NCI-H146 (cell line): ENCODE data around the gene CACYBP.
A peak's percentile ranks its signal among the peaks of the same experiment; 100 is the strongest.
"Not testable (repeated sequence)": the region's sequence is repeated elsewhere in the genome, so short reads cannot be mapped to it uniquely, and the experiment has no call there.

Source experiments
- DNase-seq: peaks from one replicate; lab custom pipeline; 2025; lab: John Stamatoyannopoulos, UW

CACYBP gene

GRCh38 chr1:175009532-175009931, 9.8 kb downstream of the CACYBP start:
- no peak for DNase-seq

- no peak for DNase-seq
These were observed 13.7 kb downstream of the CACYBP start for GRCh38 chr1:175013445-175013844.

- no peak for DNase-seq
These were observed 15.5 kb downstream of the CACYBP start for GRCh38 chr1:175015243-175015642.

GRCh38 chr1:175019524-175019923, 19.8 kb downstream of the CACYBP start:
- DNase-seq: no peak

GRCh38 chr1:175023043-175023921, 23.5 kb downstream of the CACYBP start, which contains the start of gene MRPS14:
MRPS14 (minus strand) TSS chr1:175023425; CDS start chr1:175023408, 17 bp downstream.
- DNase-seq: peak; percentile 98

GRCh38 chr1:175023922-175024242, 24.1 kb downstream of the CACYBP start:
- DNase-seq: not testable (repeated sequence)

GRCh38 chr1:175024773-175025172, 25.0 kb downstream of the CACYBP start:
- DNase-seq: no peak

- peak; percentile 75 for DNase-seq
These were observed 34.2 kb downstream of the CACYBP start for GRCh38 chr1:175033953-175034352.

GRCh38 chr1:175034775-175035174, 35.0 kb downstream of the CACYBP start:
- no peak for DNase-seq

GRCh38 chr1:175035865-175036264, 36.1 kb downstream of the CACYBP start:
- DNase-seq: no peak

GRCh38 chr1:175036476-175036875, 36.7 kb downstream of the CACYBP start:
- no peak for DNase-seq

- no peak for DNase-seq
These were observed 37.7 kb downstream of the CACYBP start for GRCh38 chr1:175037416-175037815.

- peak; percentile 27 for DNase-seq
These were observed 40.7 kb downstream of the CACYBP start for GRCh38 chr1:175040324-175040879.

GRCh38 chr1:175042650-175043049, 42.9 kb downstream of the CACYBP start:
- no peak for DNase-seq

GRCh38 chr1:175043824-175044223, 44.1 kb downstream of the CACYBP start:
- no peak for DNase-seq

GRCh38 chr1:175044591-175044990, 44.8 kb downstream of the CACYBP start:
- DNase-seq: peak; percentile 33

GRCh38 chr1:175045097-175045496, 45.4 kb downstream of the CACYBP start:
- no peak for DNase-seq

- no peak for DNase-seq
These were observed 45.8 kb downstream of the CACYBP start for GRCh38 chr1:175045519-175045918.

GRCh38 chr1:175050992-175051391, 51.2 kb downstream of the CACYBP start:
- no peak for DNase-seq

- DNase-seq: no peak
These were observed 55.0 kb downstream of the CACYBP start for GRCh38 chr1:175054736-175055135.
